Endothelial cell (in vitro differentiated cells): ENCODE measurements around the gene DCAF6. TPM values are rescaled to one million over a fixed set of nuclear protein-coding genes. Genes with fewer than 3 reads are reported as not detected.

ENCODE experiments used
- DNase-seq: peaks from one replicate; pipeline ENCODE4 v3.0.0; 2021; ENCODE audit warnings: low spot score
- H3K27ac Mint-ChIP-seq: one replicate; pipeline ENCODE4 v1.8.0; 2021; ENCODE audit warnings: mixed read lengths, inconsistent platforms; ENCODE audit not compliant: unreplicated experiment
- H3K27me3 Mint-ChIP-seq: one replicate; pipeline ENCODE4 v1.8.0; 2021; ENCODE audit warnings: mild to moderate bottlenecking, moderate library complexity, mixed read lengths, inconsistent platforms; ENCODE audit not compliant: unreplicated experiment
- H3K36me3 Mint-ChIP-seq: one replicate; pipeline ENCODE4 v1.8.0; 2021; ENCODE audit warnings: mild to moderate bottlenecking, low read depth, mixed read lengths, inconsistent platforms; ENCODE audit not compliant: unreplicated experiment
- H3K4me1 Mint-ChIP-seq: one replicate; pipeline ENCODE4 v1.8.0; 2021; ENCODE audit warnings: mild to moderate bottlenecking, mixed read lengths, inconsistent platforms; ENCODE audit not compliant: unreplicated experiment
- H3K4me3 Mint-ChIP-seq: one replicate; pipeline ENCODE4 v1.8.0; 2021; ENCODE audit warnings: mild to moderate bottlenecking, mixed read lengths, inconsistent platforms; ENCODE audit not compliant: unreplicated experiment
- H3K9me3 Mint-ChIP-seq: one replicate; pipeline ENCODE4 v1.8.0; 2021; ENCODE audit warnings: mixed read lengths, inconsistent platforms; ENCODE audit not compliant: unreplicated experiment
- CTCF ChIP-seq: fragments of 200-600 bp; sonication (generic); IDR thresholded peaks from one replicate; pipeline ENCODE4 v1.5.0; 2021; ENCODE audit warnings: antibody characterized with exemption; ENCODE audit not compliant: unreplicated experiment
- total RNA-seq: library from RNA; stranded (reverse); fragmentation: NEBNext Ultra II Directional; extraction: Animal tissue kit (Norgen Biotek cat#: 25700); gene quantifications from one replicate; pipeline ENCODE4 v1.2.1, GENCODE V29; 2021; ENCODE audit not compliant: unreplicated experiment

Gene DCAF6
- total RNA-seq, 1 donor from 2014 or later = 21.0 TPM

GRCh38 chr1:168096296-168097165 lies 160.0 kb downstream of the DCAF6 start:
- DNase-seq = no peak
- Mint-ChIP-seq H3K36me3 (peaks cover 44% of the 10 kb centered on the region), H3K27me3 (peaks cover 2% of the 10 kb centered on the region), H3K27ac (no peak overlapping the region), H3K4me3 (peak overlapping the region; percentile 19), H3K4me1 (peaks cover 2% of the 10 kb centered on the region), H3K9me3 (no peaks in the 10 kb centered on the region)
- no peak for TF ChIP-seq CTCF

- Mint-ChIP-seq H3K4me1 (peaks cover 2% of the 10 kb centered on the region), H3K27ac (no peak overlapping the region), H3K27me3 (peaks cover 2% of the 10 kb centered on the region), H3K9me3 (no peaks in the 10 kb centered on the region), H3K36me3 (peaks cover 44% of the 10 kb centered on the region), H3K4me3 (no peak overlapping the region)
- DNase-seq = no peak
- TF ChIP-seq CTCF = no peak
These were observed 161.5 kb downstream of the DCAF6 start for GRCh38 chr1:168097921-168098528.

- Mint-ChIP-seq H3K36me3 (peaks cover 39% of the 10 kb centered on the region), H3K27ac (no peak overlapping the region), H3K4me1 (peaks cover 2% of the 10 kb centered on the region), H3K9me3 (no peaks in the 10 kb centered on the region), H3K27me3 (peaks cover 2% of the 10 kb centered on the region), H3K4me3 (no peak overlapping the region)
- no peak for DNase-seq
- no peak for TF ChIP-seq CTCF
These were observed 162.2 kb downstream of the DCAF6 start for GRCh38 chr1:168098534-168099320.

- DNase-seq = no peak
- no peak for TF ChIP-seq CTCF
- no peaks in the 10 kb centered on the region for H3K9me3 Mint-ChIP-seq
- H3K27ac Mint-ChIP-seq = no peak overlapping the region
- peaks cover 35% of the 10 kb centered on the region for H3K36me3 Mint-ChIP-seq
- H3K4me1 Mint-ChIP-seq = no peaks in the 10 kb centered on the region
- H3K27me3 Mint-ChIP-seq = peaks cover 2% of the 10 kb centered on the region
- no peak overlapping the region for H3K4me3 Mint-ChIP-seq
These were observed 162.9 kb downstream of the DCAF6 start for GRCh38 chr1:168099337-168099801.
